Measurements from ENCODE around the gene MAN1C1. TPM values are rescaled to one million over a fixed set of nuclear protein-coding genes. Genes with fewer than 3 reads are reported as not detected.
A peak's percentile ranks its signal among the peaks of the same experiment; 100 is the strongest.

MAN1C1 gene
- total RNA-seq, 1 experiment from 2014 or later = 16.8 TPM

DNA sequence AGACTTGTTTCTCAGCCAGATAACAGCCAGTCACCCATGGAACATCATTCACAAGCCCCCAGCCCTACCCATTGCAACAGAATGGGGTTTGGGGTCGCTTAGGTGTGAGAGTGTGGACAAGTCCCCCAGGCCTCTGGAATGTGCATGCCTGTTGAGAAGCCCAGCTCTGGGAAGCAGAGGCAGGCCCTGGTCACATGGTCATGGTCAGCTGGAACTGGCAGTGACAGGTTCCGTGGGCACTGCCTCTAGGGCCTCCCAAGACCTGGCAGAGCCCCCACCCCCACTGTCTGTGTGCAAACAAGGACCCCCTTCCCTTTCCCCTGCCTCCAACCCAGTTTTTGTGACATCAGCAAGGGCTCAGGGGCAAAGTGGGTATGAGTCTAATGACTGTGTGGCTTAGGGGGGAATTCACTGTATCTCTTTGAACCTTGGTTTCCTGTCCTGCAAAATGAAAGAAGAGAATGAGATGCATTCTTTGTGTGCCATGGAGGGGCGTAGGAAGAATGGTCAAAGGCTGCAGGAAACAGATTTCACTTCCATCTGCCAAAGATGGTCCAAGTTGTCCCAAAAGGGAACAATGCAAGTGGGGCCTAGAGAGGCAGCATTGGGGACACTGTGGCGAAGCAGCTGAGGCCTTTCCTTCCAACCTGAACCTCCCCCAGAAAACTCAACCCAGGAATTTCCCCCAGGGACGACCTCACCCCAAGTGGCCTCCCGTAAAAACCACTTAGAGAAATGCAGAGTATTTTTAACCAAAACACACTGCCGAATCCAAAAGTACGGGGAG, 148.7 kb downstream of the MAN1C1 start (continued):
- TF ChIP-seq, protein P1, sequence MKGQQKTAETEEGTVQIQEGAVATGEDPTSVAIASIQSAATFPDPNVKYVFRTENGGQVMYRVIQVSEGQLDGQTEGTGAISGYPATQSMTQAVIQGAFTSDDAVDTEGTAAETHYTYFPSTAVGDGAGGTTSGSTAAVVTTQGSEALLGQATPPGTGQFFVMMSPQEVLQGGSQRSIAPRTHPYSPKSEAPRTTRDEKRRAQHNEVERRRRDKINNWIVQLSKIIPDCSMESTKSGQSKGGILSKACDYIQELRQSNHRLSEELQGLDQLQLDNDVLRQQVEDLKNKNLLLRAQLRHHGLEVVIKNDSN (CRISPR knock-in tag; IDR thresholded peaks at IDR 0.05) = no peak
- TF ChIP-seq, protein P2, sequence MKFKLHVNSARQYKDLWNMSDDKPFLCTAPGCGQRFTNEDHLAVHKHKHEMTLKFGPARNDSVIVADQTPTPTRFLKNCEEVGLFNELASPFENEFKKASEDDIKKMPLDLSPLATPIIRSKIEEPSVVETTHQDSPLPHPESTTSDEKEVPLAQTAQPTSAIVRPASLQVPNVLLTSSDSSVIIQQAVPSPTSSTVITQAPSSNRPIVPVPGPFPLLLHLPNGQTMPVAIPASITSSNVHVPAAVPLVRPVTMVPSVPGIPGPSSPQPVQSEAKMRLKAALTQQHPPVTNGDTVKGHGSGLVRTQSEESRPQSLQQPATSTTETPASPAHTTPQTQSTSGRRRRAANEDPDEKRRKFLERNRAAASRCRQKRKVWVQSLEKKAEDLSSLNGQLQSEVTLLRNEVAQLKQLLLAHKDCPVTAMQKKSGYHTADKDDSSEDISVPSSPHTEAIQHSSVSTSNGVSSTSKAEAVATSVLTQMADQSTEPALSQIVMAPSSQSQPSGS (CRISPR knock-in tag; IDR thresholded peaks at IDR 0.05; ENCODE audit: borderline replicate concordance, low read depth) = no peak
- TF ChIP-seq, protein P3, sequence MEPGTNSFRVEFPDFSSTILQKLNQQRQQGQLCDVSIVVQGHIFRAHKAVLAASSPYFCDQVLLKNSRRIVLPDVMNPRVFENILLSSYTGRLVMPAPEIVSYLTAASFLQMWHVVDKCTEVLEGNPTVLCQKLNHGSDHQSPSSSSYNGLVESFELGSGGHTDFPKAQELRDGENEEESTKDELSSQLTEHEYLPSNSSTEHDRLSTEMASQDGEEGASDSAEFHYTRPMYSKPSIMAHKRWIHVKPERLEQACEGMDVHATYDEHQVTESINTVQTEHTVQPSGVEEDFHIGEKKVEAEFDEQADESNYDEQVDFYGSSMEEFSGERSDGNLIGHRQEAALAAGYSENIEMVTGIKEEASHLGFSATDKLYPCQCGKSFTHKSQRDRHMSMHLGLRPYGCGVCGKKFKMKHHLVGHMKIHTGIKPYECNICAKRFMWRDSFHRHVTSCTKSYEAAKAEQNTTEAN (CRISPR knock-in tag; IDR thresholded peaks at IDR 0.05) = no peak
- TF ChIP-seq ZNF317 (CRISPR knock-in tag; IDR thresholded peaks at IDR 0.05; ENCODE audit: borderline replicate concordance, low read depth) (no peak), JUN (CRISPR knock-in tag; IDR thresholded peaks at IDR 0.05) (no peak)

DNA sequence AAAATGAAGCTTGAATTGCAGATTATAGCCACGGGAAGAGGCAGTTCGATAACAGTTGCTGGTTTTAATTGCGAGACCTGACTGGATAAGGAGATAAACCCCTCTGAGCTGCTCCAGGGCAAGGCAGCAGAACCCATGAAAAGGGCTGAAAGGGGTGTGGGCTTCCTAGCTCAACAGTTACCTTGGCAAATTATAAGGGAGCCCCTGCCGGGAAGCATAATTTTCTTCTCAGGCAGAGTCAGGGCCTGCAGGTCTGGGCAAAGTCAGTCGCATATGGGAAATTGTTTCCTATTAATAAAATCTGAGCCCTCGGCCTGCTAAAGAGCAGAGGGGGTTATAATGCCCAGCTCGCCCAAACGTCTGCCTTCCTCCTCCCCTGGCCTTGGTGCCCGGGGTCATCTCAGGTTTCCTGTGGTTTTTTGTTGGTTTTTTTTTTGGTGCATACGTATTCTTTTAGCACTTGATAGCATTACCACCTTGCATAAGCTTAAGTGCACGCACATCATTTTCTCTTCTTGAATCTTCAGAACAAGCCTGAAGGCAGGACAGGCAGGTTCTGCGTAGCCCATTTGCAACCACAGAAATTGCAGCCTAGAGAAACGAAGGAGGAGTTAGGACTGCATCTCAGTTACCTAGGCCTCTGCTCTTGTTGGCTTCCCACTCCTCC, 149.5 kb downstream of the MAN1C1 start:
- no peaks in the 10 kb centered on the region for H3K27me3 Mint-ChIP-seq (ENCODE audit: low read depth)
- ChIA-PET POLR2A (no interaction called here), CTCF (interaction anchor here (0.9 to 1.5 kb wide), 3 partner anchors 8 to 45 kb away, joined by 3 to 5 read pairs (median 4); no protein-coding TSS in a partner anchor)
- DNase-seq (ENCODE audit: low spot score) = no peak
- peaks cover 15% of the 10 kb centered on the region for H3K4me1 Mint-ChIP-seq
- H3K36me3 Mint-ChIP-seq = no peaks in the 10 kb centered on the region
- peak overlapping the region; percentile 41 for H3K27ac Mint-ChIP-seq
- no peaks in the 10 kb centered on the region for H3K9me3 Mint-ChIP-seq
- no peak for ATAC-seq
- no peak overlapping the region for H3K4me3 Mint-ChIP-seq
- TF ChIP-seq, protein P4, sequence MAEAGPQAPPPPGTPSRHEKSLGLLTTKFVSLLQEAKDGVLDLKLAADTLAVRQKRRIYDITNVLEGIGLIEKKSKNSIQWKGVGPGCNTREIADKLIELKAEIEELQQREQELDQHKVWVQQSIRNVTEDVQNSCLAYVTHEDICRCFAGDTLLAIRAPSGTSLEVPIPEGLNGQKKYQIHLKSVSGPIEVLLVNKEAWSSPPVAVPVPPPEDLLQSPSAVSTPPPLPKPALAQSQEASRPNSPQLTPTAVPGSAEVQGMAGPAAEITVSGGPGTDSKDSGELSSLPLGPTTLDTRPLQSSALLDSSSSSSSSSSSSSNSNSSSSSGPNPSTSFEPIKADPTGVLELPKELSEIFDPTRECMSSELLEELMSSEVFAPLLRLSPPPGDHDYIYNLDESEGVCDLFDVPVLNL (CRISPR knock-in tag; IDR thresholded peaks at IDR 0.05; ENCODE audit: borderline replicate concordance, low read depth) = no peak
- TF ChIP-seq, protein P5, sequence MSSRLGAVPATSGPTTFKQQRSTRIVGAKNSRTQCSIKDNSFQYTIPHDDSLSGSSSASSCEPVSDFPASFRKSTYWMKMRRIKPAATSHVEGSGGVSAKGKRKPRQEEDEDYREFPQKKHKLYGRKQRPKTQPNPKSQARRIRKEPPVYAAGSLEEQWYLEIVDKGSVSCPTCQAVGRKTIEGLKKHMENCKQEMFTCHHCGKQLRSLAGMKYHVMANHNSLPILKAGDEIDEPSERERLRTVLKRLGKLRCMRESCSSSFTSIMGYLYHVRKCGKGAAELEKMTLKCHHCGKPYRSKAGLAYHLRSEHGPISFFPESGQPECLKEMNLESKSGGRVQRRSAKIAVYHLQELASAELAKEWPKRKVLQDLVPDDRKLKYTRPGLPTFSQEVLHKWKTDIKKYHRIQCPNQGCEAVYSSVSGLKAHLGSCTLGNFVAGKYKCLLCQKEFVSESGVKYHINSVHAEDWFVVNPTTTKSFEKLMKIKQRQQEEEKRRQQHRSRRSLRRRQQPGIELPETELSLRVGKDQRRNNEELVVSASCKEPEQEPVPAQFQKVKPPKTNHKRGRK (CRISPR knock-in tag; IDR thresholded peaks at IDR 0.05; ENCODE audit: borderline replicate concordance) = no peak
- TF ChIP-seq JUN (CRISPR knock-in tag; IDR thresholded peaks at IDR 0.05) (no peak), RELA (CRISPR knock-in tag; IDR thresholded peaks at IDR 0.05; ENCODE audit: borderline replicate concordance) (no peak), ZNF232 (CRISPR knock-in tag; IDR thresholded peaks at IDR 0.05) (no peak), FOXJ3 (CRISPR knock-in tag; IDR thresholded peaks at IDR 0.05; ENCODE audit: borderline replicate concordance) (no peak), ZNF396 (CRISPR knock-in tag; IDR thresholded peaks at IDR 0.05; ENCODE audit: borderline replicate concordance) (no peak), TEAD1 (CRISPR knock-in tag; IDR thresholded peaks at IDR 0.05) (no peak), HMGA2 (CRISPR knock-in tag; IDR thresholded peaks at IDR 0.05) (no peak), ZBTB21 (CRISPR knock-in tag; IDR thresholded peaks at IDR 0.05; ENCODE audit: borderline replicate concordance) (no peak)
- TF ChIP-seq, protein P6, sequence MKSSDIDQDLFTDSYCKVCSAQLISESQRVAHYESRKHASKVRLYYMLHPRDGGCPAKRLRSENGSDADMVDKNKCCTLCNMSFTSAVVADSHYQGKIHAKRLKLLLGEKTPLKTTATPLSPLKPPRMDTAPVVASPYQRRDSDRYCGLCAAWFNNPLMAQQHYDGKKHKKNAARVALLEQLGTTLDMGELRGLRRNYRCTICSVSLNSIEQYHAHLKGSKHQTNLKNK (CRISPR knock-in tag; IDR thresholded peaks at IDR 0.05) = no peak
- TF ChIP-seq, protein P7, sequence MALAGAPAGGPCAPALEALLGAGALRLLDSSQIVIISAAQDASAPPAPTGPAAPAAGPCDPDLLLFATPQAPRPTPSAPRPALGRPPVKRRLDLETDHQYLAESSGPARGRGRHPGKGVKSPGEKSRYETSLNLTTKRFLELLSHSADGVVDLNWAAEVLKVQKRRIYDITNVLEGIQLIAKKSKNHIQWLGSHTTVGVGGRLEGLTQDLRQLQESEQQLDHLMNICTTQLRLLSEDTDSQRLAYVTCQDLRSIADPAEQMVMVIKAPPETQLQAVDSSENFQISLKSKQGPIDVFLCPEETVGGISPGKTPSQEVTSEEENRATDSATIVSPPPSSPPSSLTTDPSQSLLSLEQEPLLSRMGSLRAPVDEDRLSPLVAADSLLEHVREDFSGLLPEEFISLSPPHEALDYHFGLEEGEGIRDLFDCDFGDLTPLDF (CRISPR knock-in tag; IDR thresholded peaks at IDR 0.05) = no peak
- TF ChIP-seq, protein P8, sequence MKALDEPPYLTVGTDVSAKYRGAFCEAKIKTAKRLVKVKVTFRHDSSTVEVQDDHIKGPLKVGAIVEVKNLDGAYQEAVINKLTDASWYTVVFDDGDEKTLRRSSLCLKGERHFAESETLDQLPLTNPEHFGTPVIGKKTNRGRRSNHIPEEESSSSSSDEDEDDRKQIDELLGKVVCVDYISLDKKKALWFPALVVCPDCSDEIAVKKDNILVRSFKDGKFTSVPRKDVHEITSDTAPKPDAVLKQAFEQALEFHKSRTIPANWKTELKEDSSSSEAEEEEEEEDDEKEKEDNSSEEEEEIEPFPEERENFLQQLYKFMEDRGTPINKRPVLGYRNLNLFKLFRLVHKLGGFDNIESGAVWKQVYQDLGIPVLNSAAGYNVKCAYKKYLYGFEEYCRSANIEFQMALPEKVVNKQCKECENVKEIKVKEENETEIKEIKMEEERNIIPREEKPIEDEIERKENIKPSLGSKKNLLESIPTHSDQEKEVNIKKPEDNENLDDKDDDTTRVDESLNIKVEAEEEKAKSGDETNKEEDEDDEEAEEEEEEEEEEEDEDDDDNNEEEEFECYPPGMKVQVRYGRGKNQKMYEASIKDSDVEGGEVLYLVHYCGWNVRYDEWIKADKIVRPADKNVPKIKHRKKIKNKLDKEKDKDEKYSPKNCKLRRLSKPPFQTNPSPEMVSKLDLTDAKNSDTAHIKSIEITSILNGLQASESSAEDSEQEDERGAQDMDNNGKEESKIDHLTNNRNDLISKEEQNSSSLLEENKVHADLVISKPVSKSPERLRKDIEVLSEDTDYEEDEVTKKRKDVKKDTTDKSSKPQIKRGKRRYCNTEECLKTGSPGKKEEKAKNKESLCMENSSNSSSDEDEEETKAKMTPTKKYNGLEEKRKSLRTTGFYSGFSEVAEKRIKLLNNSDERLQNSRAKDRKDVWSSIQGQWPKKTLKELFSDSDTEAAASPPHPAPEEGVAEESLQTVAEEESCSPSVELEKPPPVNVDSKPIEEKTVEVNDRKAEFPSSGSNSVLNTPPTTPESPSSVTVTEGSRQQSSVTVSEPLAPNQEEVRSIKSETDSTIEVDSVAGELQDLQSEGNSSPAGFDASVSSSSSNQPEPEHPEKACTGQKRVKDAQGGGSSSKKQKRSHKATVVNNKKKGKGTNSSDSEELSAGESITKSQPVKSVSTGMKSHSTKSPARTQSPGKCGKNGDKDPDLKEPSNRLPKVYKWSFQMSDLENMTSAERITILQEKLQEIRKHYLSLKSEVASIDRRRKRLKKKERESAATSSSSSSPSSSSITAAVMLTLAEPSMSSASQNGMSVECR (CRISPR knock-in tag; IDR thresholded peaks at IDR 0.05; ENCODE audit: borderline replicate concordance) = no peak

Data from WTC11 (cell line).